LNCaP clone FGC (cell line): ENCODE data around the gene GFOD1.
"Not testable (repeated sequence)": the region's sequence is repeated elsewhere in the genome, so short reads cannot be mapped to it uniquely, and the experiment has no call there.

ENCODE experiments used
- DNase-seq: peaks from one replicate; pipeline ENCODE4 v3.0.0-alpha.2; 2011; ENCODE audit warnings: low read depth
- H3K4me3 ChIP-seq: 2 replicates; pipeline ENCODE4 v1.5.1; 2011; ENCODE audit warnings: mild to moderate bottlenecking, low read depth, low read length, control low read depth
- CTCF ChIP-seq: IDR thresholded peaks from 2 replicates; pipeline ENCODE4 v1.5.1; 2012; ENCODE audit warnings: mild to moderate bottlenecking; ENCODE audit not compliant: control insufficient read depth, insufficient read depth; ENCODE audit errors: extremely low read depth

The GFOD1 gene

GRCh38 chr6:13445005-13445743 lies 42.2 kb downstream of the GFOD1 start:
- TF ChIP-seq CTCF = no peak
- H3K4me3 ChIP-seq = no peak overlapping the region
- no peak for DNase-seq

DNA sequence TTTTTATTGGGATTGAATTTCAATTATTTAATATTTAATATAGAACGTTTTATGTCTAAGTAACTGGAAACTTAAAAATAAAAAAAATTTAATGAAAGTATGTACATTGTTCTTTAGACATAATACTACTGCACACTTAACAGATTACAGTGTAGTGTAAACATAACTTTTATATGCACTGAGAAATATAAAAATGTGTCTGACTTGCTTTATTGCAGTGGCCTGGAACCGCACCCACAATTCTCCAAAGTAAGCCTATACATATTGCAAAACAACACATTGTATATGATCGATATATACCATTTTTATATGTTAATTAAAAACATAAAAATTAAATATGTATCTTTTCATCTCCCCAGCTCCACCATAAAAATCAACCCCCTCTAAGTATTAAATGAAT lies 42.8 kb downstream of the GFOD1 start:
- no peak for DNase-seq
- no peak overlapping the region for H3K4me3 ChIP-seq
- TF ChIP-seq CTCF = no peak

DNA sequence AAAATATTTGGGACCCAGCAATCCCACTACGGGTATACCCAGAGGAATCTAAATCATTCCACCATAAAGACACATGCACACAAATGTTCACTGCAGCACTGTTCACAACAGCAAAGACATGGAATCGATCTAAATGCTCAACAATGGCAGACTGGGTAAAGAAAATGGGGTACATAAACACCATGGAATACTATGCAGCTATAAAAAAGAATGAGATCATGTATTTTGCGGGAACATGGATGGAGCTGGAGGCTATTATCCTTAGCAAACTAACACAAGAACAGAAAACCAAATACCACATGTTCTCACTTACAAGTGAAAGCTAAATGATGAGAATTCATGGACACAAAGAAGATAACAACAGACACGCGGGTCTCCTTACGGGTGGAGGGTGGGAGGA lies 43.4 kb downstream of the GFOD1 start:
- DNase-seq, H3K4me3 ChIP-seq: not testable (repeated sequence)

- no peak overlapping the region for H3K4me3 ChIP-seq
- DNase-seq = no peak
- TF ChIP-seq CTCF = no peak
These were observed 45.6 kb downstream of the GFOD1 start for GRCh38 chr6:13441778-13442177.

- H3K4me3 ChIP-seq = no peak overlapping the region
- TF ChIP-seq CTCF = no peak
- DNase-seq = no peak
These were observed 47.8 kb downstream of the GFOD1 start for GRCh38 chr6:13439644-13440043.

GRCh38 chr6:13438126-13438525 lies 49.3 kb downstream of the GFOD1 start:
- no peak for DNase-seq
- no peak for TF ChIP-seq CTCF
- no peak overlapping the region for H3K4me3 ChIP-seq

GRCh38 chr6:13437218-13437996 lies 50.0 kb downstream of the GFOD1 start:
- DNase-seq = no peak
- no peak for TF ChIP-seq CTCF
- H3K4me3 ChIP-seq = no peak overlapping the region
